A549 (cell line): Measurements from ENCODE around the gene SPTBN5. TPM values are rescaled to one million over a fixed set of nuclear protein-coding genes. Genes with fewer than 3 reads are reported as not detected.

Source experiments
- ATAC-seq, 2 experiments: fragments of 200-7000 bp in 1 of 2; fragments of >200 bp in 1 of 2; cut with Nextera tagmentation in 1 of 2; cut with Tn5 transposase in 1 of 2; 3 replicates each; pipeline versions ENCODE4 v1.8.0 to v1.9.1; 2018 to 2020; ENCODE audit warnings: mild to moderate bottlenecking in 1 of 2, moderate library complexity in 1 of 2
- CTCF ChIA-PET: fragments of 300-600 bp; sonication (Branson Sonifier 250); formaldehyde crosslinking; extraction: SDS; loops from one replicate; lab custom pipeline; 2021; ENCODE audit warnings: antibody characterized with exemption, inconsistent platforms; lab: Yijun Ruan, JAX
- POLR2A ChIA-PET: fragments of 350-600 bp; formaldehyde crosslinking; extraction: SDS; loops from one replicate; lab custom pipeline; 2021; ENCODE audit warnings: antibody characterized with exemption, inconsistent platforms; lab: Yijun Ruan, JAX
- DNase-seq, 2 experiments: peaks; one replicate each; pipeline versions ENCODE4 v3.0.0 to v3.0.0-alpha.2; 2011 to 2016; ENCODE audit warnings: low read depth in 1 of 2, low spot score in 1 of 2
- FAIRE-seq: peaks from 2 replicates; lab custom pipeline; 2011; peaks lifted over from hg19 to GRCh38; lab: Jason Lieb, UNC
- H3K27ac ChIP-seq, 2 experiments: fragments of >200 bp; sonication (Bioruptor Twin); formaldehyde crosslinking; 3 replicates each; pipeline ENCODE4 v1.5.1; 2016 to 2017
- H3K4me1 ChIP-seq: fragments of >200 bp; sonication (Bioruptor Twin); formaldehyde crosslinking; 3 replicates; pipeline ENCODE4 v1.6.1; 2016
- H3K4me2 ChIP-seq: fragments of >200 bp; sonication (Bioruptor Twin); formaldehyde crosslinking; 3 replicates; pipeline ENCODE4 v1.6.1; 2016
- H3K4me3 ChIP-seq: fragments of >200 bp; sonication (Bioruptor Twin); formaldehyde crosslinking; 3 replicates; pipeline ENCODE4 v1.5.1; 2016
- H3K9me3 ChIP-seq: fragments of >200 bp; sonication (Bioruptor Twin); formaldehyde crosslinking; 3 replicates; pipeline ENCODE4 v1.6.1; 2016
- BHLHE40 ChIP-seq: IDR thresholded peaks from 2 replicates; pipeline ENCODE4 v1.6.1; 2012; ENCODE audit warnings: low read depth, low read length, inconsistent platforms
- CBX2 ChIP-seq: fragments of 200-600 bp; sonication (generic); IDR thresholded peaks from 2 replicates; pipeline ENCODE4 v1.6.1; 2016; ENCODE audit warnings: low read depth, mild to moderate bottlenecking, borderline replicate concordance
- CEBPB ChIP-seq, 2 experiments: fragments of >200 bp in 1 of 2; sonication (Bioruptor Twin) in 1 of 2; formaldehyde crosslinking in 1 of 2; IDR thresholded peaks; 2 replicates each; pipeline ENCODE4 v1.6.1; 2012 to 2016
- EHF ChIP-seq: fragments of 250-450 bp; sonication (Bioruptor Pico); IDR thresholded peaks from 2 replicates; pipeline ENCODE4 v1.5.0; 2020; ENCODE audit warnings: mild to moderate bottlenecking
- ESRRA ChIP-seq: fragments of 150-350 bp; IDR thresholded peaks from 2 replicates; pipeline ENCODE4 v1.6.1; 2014; ENCODE audit warnings: mild to moderate bottlenecking, low read length, borderline replicate concordance
- FOSB ChIP-seq: fragments of 250-450 bp; sonication (Bioruptor Pico); IDR thresholded peaks from 2 replicates; pipeline ENCODE4 v1.5.0; 2020; ENCODE audit warnings: mild to moderate bottlenecking, moderate library complexity
- FOSL2 ChIP-seq, 2 experiments: fragments of 450-650 bp in 1 of 2; fragments of >200 bp in 1 of 2; sonication (Bioruptor Twin) in 1 of 2; formaldehyde crosslinking; IDR thresholded peaks; 2 replicates each; pipeline versions ENCODE4 v1.5.0 to v1.6.1; 2016 to 2020; ENCODE audit warnings: mild to moderate bottlenecking in 1 of 2, moderate library complexity in 1 of 2
- HDAC2 ChIP-seq: fragments of 200-600 bp; sonication (generic); IDR thresholded peaks from 2 replicates; pipeline ENCODE4 v1.6.1; 2016
- HES2 ChIP-seq: fragments of >200 bp; sonication (Bioruptor Twin); formaldehyde crosslinking; IDR thresholded peaks from 2 replicates; pipeline ENCODE4 v1.6.1; 2016
- HOXA7 ChIP-seq: fragments of 250-450 bp; sonication (Bioruptor Pico); IDR thresholded peaks from 2 replicates; pipeline ENCODE4 v1.5.0; 2020; ENCODE audit warnings: mild to moderate bottlenecking, moderate library complexity
- HOXB13 ChIP-seq: fragments of 250-450 bp; sonication (Bioruptor Pico); IDR thresholded peaks from 2 replicates; pipeline ENCODE4 v1.5.0; 2020; ENCODE audit warnings: low read depth, mild to moderate bottlenecking, moderate library complexity
- JUNB ChIP-seq: fragments of >200 bp; sonication (Bioruptor Twin); formaldehyde crosslinking; IDR thresholded peaks from 2 replicates; pipeline ENCODE4 v1.6.1; 2016
- KDM5A ChIP-seq: fragments of 200-600 bp; sonication (generic); IDR thresholded peaks from 2 replicates; pipeline ENCODE4 v1.6.1; 2016; ENCODE audit warnings: antibody characterized with exemption, mild to moderate bottlenecking
- MAFK ChIP-seq: fragments of 450-650 bp; IDR thresholded peaks from 2 replicates; pipeline ENCODE4 v1.6.1; 2014; ENCODE audit not compliant: partially characterized antibody
- MAX ChIP-seq: IDR thresholded peaks from 2 replicates; pipeline ENCODE4 v1.6.1; 2012
- NFE2L2 ChIP-seq: fragments of 150-350 bp; conservative IDR thresholded peaks from 2 replicates; pipeline ENCODE4 v1.6.1; 2014; ENCODE audit warnings: low read length
- POLR2A ChIP-seq: IDR thresholded peaks from 2 replicates; pipeline ENCODE4 v1.6.1; 2012; ENCODE audit warnings: mild to moderate bottlenecking, low read length
- POLR2AphosphoS2 ChIP-seq: conservative IDR thresholded peaks from 2 replicates; pipeline ENCODE4 v1.6.1; 2012; ENCODE audit warnings: low read length, improper control_type of control experiment, inconsistent platforms
- RARB ChIP-seq: fragments of 250-450 bp; sonication (Bioruptor Pico); IDR thresholded peaks from 2 replicates; pipeline ENCODE4 v1.8.0; 2021; ENCODE audit warnings: mild to moderate bottlenecking, moderate library complexity
- RCOR1 ChIP-seq: fragments of 150-350 bp; IDR thresholded peaks from 2 replicates; pipeline ENCODE4 v1.6.1; 2014; ENCODE audit warnings: antibody characterized with exemption, low read length, low read depth
- RNF2 ChIP-seq: fragments of 200-600 bp; sonication (generic); IDR thresholded peaks from 2 replicates; pipeline ENCODE4 v1.6.1; 2016; ENCODE audit warnings: low read depth, mild to moderate bottlenecking, antibody characterized with exemption, moderate library complexity, borderline replicate concordance
- SMC3 ChIP-seq: fragments of >200 bp; sonication (Bioruptor Twin); formaldehyde crosslinking; IDR thresholded peaks from 3 replicates; pipeline ENCODE4 v1.6.1; 2018; ENCODE audit warnings: inconsistent platforms
- TFCP2L1 ChIP-seq: fragments of 250-450 bp; sonication (Bioruptor Pico); IDR thresholded peaks from 2 replicates; pipeline ENCODE4 v1.5.0; 2021; ENCODE audit warnings: mild to moderate bottlenecking
- TP53 ChIP-seq: fragments of 250-450 bp; sonication (Bioruptor Pico); IDR thresholded peaks from 2 replicates; pipeline ENCODE4 v1.5.0; 2021; ENCODE audit warnings: mild to moderate bottlenecking, moderate library complexity
- USF2 ChIP-seq: fragments of 450-650 bp; IDR thresholded peaks from 2 replicates; pipeline ENCODE4 v1.6.1; 2014; ENCODE audit warnings: antibody characterized with exemption
- ZSCAN20 ChIP-seq: fragments of 250-450 bp; sonication (Bioruptor Pico); IDR thresholded peaks from 2 replicates; pipeline ENCODE4 v1.8.0; 2022; ENCODE audit warnings: mild to moderate bottlenecking, moderate library complexity
- whole genome bisulfite sequencing: methylation state at CpG from one replicate; pipeline ENCODE4 v1.1.6; 2017; ENCODE audit errors: missing lambda C conversion rate; 5-methylcytosine and 5-hydroxymethylcytosine counted together
- polyA plus RNA-seq, 4 experiments: library from polyadenylated mRNA; depleted of rRNA in 3 of 4; stranded (reverse); fragments of >200 nt; fragmentation: RNase III in 1 of 4; extraction: RNeasy Plus Mini Kit Qiagen cat#74134 plus additional on column Dnase treatment in 1 of 4; gene quantifications; 2 replicates in 3 of 4; 3 replicates in 1 of 4; pipeline ENCODE4 v1.2.3, GENCODE V29; 2011 to 2017

Gene SPTBN5
- polyA plus RNA-seq, 2 of the 4 experiments (the other 2 are of a cell fraction) = 0.05 to 0.17 TPM

GRCh38 chr15:41919201-41919820 is 25.5 kb upstream of the SPTBN5 start:
- ChIA-PET CTCF (interaction anchor here (1.0 kb wide), 2 partner anchors 11 to 15 kb away, joined by 3 to 7 read pairs; no protein-coding TSS in a partner anchor), POLR2A (no interaction called here)
- FAIRE-seq (no peak), ATAC-seq (no peak), DNase-seq (no peak)
- no peak overlapping the region for H3K4me3 ChIP-seq
- H3K4me2 ChIP-seq = no peak overlapping the region
- 95% methylated on average over 23 of the region's 30 CpGs for WGBS
- TF ChIP-seq POLR2AphosphoS2 = no peak
- no peak for TF ChIP-seq ESRRA
- TF ChIP-seq JUNB = no peak
- TF ChIP-seq TFCP2L1 (CRISPR knock-in tag) = no peak
- no peak for TF ChIP-seq HDAC2
- TF ChIP-seq MAFK = no peak
- TF ChIP-seq EHF = no peak
- TF ChIP-seq USF2 = no peak
- no peak for TF ChIP-seq NFE2L2
- TF ChIP-seq RARB (CRISPR knock-in tag) = no peak
- TF ChIP-seq RNF2 = no peak
- no peak for TF ChIP-seq POLR2A
- no peak for TF ChIP-seq FOSL2 (IDR thresholded peaks at IDR 0.05)
- no peak for TF ChIP-seq FOSL2 (CRISPR knock-in tag; IDR thresholded peaks at IDR 0.05)
- no peak for TF ChIP-seq KDM5A
- no peak for TF ChIP-seq TP53
- TF ChIP-seq CEBPB (IDR thresholded peaks at IDR 0.05) = no peak
- no peak for TF ChIP-seq BHLHE40
- TF ChIP-seq HES2 = no peak
- TF ChIP-seq HOXA7 (CRISPR knock-in tag) = no peak
- no peak for TF ChIP-seq CBX2
- H3K9me3 ChIP-seq = no peaks in the 10 kb centered on the region
- peaks cover 49% of the 10 kb centered on the region for H3K4me1 ChIP-seq
- H3K27ac ChIP-seq = no peak overlapping the region

- 88% methylated on average over 7 of the region's 8 CpGs for WGBS
- H3K4me3 ChIP-seq = no peak overlapping the region
- no peak overlapping the region for H3K4me2 ChIP-seq
- CTCF ChIA-PET = interaction anchor here (1.0 to 1.1 kb wide), 3 partner anchors 12 to 14 kb away, joined by 3 to 7 read pairs (median 4); no protein-coding TSS in a partner anchor
- no peak for DNase-seq
- H3K4me1 ChIP-seq = peaks cover 47% of the 10 kb centered on the region
- no peaks in the 10 kb centered on the region for H3K9me3 ChIP-seq
- no peak overlapping the region for H3K27ac ChIP-seq
- no peak for ATAC-seq
- no peak for FAIRE-seq
- POLR2A ChIA-PET = no interaction called here
- TF ChIP-seq CBX2 (no peak), FOSB (CRISPR knock-in tag) (no peak)
Observed at GRCh38 chr15:41918506-41919126, 24.8 kb upstream of the SPTBN5 start.

- CTCF ChIA-PET = interaction anchor here (1.1 kb wide), 2 partner anchors 13 to 113 kb away, joined by 4 read pairs; no protein-coding TSS in a partner anchor
- POLR2A ChIA-PET = no interaction called here
- H3K9me3 ChIP-seq = no peaks in the 10 kb centered on the region
- WGBS = 70% methylated on average over 9 of the region's 10 CpGs
- no peak overlapping the region for H3K4me3 ChIP-seq
- H3K27ac ChIP-seq = peak overlapping the region in 1 of 2 experiments; percentile 45; a peak in 1 of 6 replicates
- no peak for TF ChIP-seq ZSCAN20 (CRISPR knock-in tag)
- peak; percentile 31; the same call in 1 of the 2 replicates for TF ChIP-seq USF2
- TF ChIP-seq MAX = 0 out of 2 replicates have a peak, but pooled peaks have one; percentile 39
- TF ChIP-seq HOXB13 (CRISPR knock-in tag) = no peak
- TF ChIP-seq RCOR1 = no peak
- TF ChIP-seq SMC3 = no peak
- H3K4me1 ChIP-seq = peaks cover 40% of the 10 kb centered on the region
- DNase-seq = peak; percentile 24 to 31
- FAIRE-seq = no peak
- H3K4me2 ChIP-seq = peak overlapping the region; percentile 25; the same call in 1 of the 3 replicates
- ATAC-seq = peak; percentile 60 to 66; a peak in 4 of 6 replicates
Observed at GRCh38 chr15:41917767-41918430, 24.0 kb upstream of the SPTBN5 start.
